ENCODE data around the gene CSF1R. TPM values are rescaled to one million over a fixed set of nuclear protein-coding genes. Genes with fewer than 3 reads are reported as not detected.

CSF1R gene
- total and polyA plus RNA-seq, 2 donors (not counting 3 experiments of a cell fraction or from before 2014, with no cell fraction given): not detected

DNA sequence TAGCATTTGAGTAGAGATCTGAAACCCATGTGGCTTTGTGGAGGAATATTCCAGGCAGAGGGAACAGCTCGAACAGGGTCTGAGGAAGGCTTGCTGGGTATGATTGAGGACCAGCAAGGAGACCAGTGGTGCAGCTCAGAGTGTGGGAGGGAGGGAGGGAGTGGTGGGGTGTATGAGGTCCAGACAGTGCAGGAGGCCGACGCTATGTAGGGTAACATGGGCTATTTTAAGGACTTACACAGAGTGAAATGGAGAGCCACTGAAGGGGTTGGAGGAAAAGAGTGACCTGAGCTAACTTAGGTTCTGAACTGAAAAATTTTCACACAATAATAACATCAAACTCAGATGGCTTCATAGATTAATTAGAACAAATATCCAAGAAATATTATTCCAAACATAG, 43.9 kb downstream of the CSF1R start:
- H3K36me3 ChIP-seq (ENCODE audit: control insufficient read depth in 2 of 2, extremely low read depth in 1 of 2, insufficient read depth in 2 of 2, low read length in 2 of 2): peaks cover 27 to 39% of the 10 kb centered on the region in 2 experiments

More for the DNA sequence above, 43.9 kb downstream of the CSF1R start:
- dilution Hi-C loops (cut with MboI; ENCODE audit: extremely low pct_ligation_motif_present, low sequenced_read_pairs) (no loop called here), intact Hi-C loops (cut with micrococcal nuclease) (no loop called here)
- POLR2A ChIA-PET: interaction anchor here (1.1 kb wide), 1 partner anchor 20 kb away, joined by 3 read pairs; no protein-coding TSS in a partner anchor
- CTCF ChIA-PET: interaction anchor here (0.8 kb wide), 1 partner anchor 19 kb away, joined by 3 read pairs; no protein-coding TSS in a partner anchor
- Histone ChIP-seq H3K9ac (replicated peaks; ENCODE audit: extremely low read depth, insufficient read depth, low read length) (no peak overlapping the region), H3K79me2 (ENCODE audit: control insufficient read depth, insufficient read depth, low read length) (no peaks in the 10 kb centered on the region), H3K27me3 (ENCODE audit: control insufficient read depth in 2 of 2, insufficient read depth in 2 of 2, low read length in 2 of 2) (no peaks in the 10 kb centered on the region), H3K9me1 (replicated peaks; ENCODE audit: control insufficient read depth, extremely low read depth, insufficient read depth, low read length) (no peaks in the 10 kb centered on the region), H3K4me2 (ENCODE audit: insufficient read depth, low read length) (no peak overlapping the region), H4K20me1 (replicated peaks; ENCODE audit: control insufficient read depth, extremely low read depth, insufficient read depth, low read length) (no peaks in the 10 kb centered on the region), H3K4me3 (replicated peaks in 1 of 3; ENCODE audit: insufficient read depth in 1 of 3, low read depth in 1 of 3, low read length in 3 of 3) (no peak overlapping the region), H3K4me1 (ENCODE audit: control insufficient read depth, extremely low read depth, insufficient read depth, low read length) (peaks cover 21% of the 10 kb centered on the region), H3K9me3 (replicated peaks; ENCODE audit: control insufficient read depth, insufficient read depth, low read length) (no peaks in the 10 kb centered on the region), H3K27ac (ENCODE audit: insufficient read depth, low read depth, low read length) (no peak overlapping the region), H2AFZ (ENCODE audit: low read depth, low read length) (no peak overlapping the region)
- BruUV-seq (replicated peaks): no TSS peak
- no peak for FAIRE-seq
- no peak for DNase-seq (ENCODE audit: low read depth, low spot score)
- TF ChIP-seq GATA2 (IDR thresholded peaks at IDR 0.05; ENCODE audit: insufficient read depth, insufficient read length, low read depth, low read length) (no peak), POLR2AphosphoS5 (IDR thresholded peaks at IDR 0.05; ENCODE audit: insufficient read depth, low read depth, low read length) (no peak), EZH2 (IDR thresholded peaks at IDR 0.05; ENCODE audit: borderline replicate concordance, low read depth, low read length, severe bottlenecking) (no peak), POLR2A (IDR thresholded peaks at IDR 0.05; ENCODE audit: low read depth, low read length) (no peak), FOS (IDR thresholded peaks at IDR 0.05; ENCODE audit: borderline replicate concordance, insufficient read depth, low read length) (no peak)
- TF ChIP-seq, protein P1, sequence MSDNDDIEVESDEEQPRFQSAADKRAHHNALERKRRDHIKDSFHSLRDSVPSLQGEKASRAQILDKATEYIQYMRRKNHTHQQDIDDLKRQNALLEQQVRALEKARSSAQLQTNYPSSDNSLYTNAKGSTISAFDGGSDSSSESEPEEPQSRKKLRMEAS (IDR thresholded peaks at IDR 0.05; ENCODE audit: insufficient read depth, insufficient read length): no peak
- TF ChIP-seq, protein P2, sequence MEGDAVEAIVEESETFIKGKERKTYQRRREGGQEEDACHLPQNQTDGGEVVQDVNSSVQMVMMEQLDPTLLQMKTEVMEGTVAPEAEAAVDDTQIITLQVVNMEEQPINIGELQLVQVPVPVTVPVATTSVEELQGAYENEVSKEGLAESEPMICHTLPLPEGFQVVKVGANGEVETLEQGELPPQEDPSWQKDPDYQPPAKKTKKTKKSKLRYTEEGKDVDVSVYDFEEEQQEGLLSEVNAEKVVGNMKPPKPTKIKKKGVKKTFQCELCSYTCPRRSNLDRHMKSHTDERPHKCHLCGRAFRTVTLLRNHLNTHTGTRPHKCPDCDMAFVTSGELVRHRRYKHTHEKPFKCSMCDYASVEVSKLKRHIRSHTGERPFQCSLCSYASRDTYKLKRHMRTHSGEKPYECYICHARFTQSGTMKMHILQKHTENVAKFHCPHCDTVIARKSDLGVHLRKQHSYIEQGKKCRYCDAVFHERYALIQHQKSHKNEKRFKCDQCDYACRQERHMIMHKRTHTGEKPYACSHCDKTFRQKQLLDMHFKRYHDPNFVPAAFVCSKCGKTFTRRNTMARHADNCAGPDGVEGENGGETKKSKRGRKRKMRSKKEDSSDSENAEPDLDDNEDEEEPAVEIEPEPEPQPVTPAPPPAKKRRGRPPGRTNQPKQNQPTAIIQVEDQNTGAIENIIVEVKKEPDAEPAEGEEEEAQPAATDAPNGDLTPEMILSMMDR (IDR thresholded peaks at IDR 0.05; ENCODE audit: extremely low read depth in 1 of 2, insufficient read depth in 1 of 2, low read depth in 1 of 2, low read length in 2 of 2): no peak
